OCI-LY1 (cell line): ENCODE measurements around the gene MACROD2.

Experiments
- H2AFZ ChIP-seq: fragments of 200-600 bp; sonication (generic), shearing (Covaris generic); 2 replicates; pipeline ENCODE4 v1.6.0; 2014; ENCODE audit warnings: antibody characterized with exemption, mild to moderate bottlenecking, low read length
- H3F3A ChIP-seq: fragments of 200-600 bp; sonication (generic), shearing (Covaris generic); 2 replicates; pipeline ENCODE4 v1.6.0; 2014; ENCODE audit warnings: mild to moderate bottlenecking, antibody characterized with exemption, low read length, moderate library complexity; ENCODE audit not compliant: insufficient read depth
- H3K27ac ChIP-seq: fragments of 200-600 bp; sonication (generic); 2 replicates; pipeline ENCODE4 v1.5.1; 2014; ENCODE audit warnings: low read length, mixed run types, mild to moderate bottlenecking, low read depth; ENCODE audit not compliant: poor library complexity, severe bottlenecking
- H3K27me3 ChIP-seq: fragments of 200-600 bp; sonication (generic); 2 replicates; pipeline ENCODE4 v1.6.0; 2014; ENCODE audit warnings: antibody characterized with exemption, mild to moderate bottlenecking, low read length, moderate library complexity; ENCODE audit not compliant: insufficient read depth
- H3K36me3 ChIP-seq: fragments of 200-600 bp; sonication (generic); 2 replicates; pipeline ENCODE4 v1.6.1; 2014; ENCODE audit warnings: mild to moderate bottlenecking, antibody characterized with exemption, low read length, moderate library complexity, mixed read lengths; ENCODE audit not compliant: insufficient read depth
- H3K4me1 ChIP-seq: fragments of 200-600 bp; sonication (generic); 2 replicates; pipeline ENCODE4 v1.5.1; 2014; ENCODE audit warnings: mild to moderate bottlenecking, low read length, moderate library complexity; ENCODE audit not compliant: insufficient read depth, severe bottlenecking
- H3K4me2 ChIP-seq: fragments of 200-600 bp; sonication (generic), shearing (Covaris generic); 2 replicates; pipeline ENCODE4 v1.6.1; 2014; ENCODE audit warnings: low read length
- H3K4me3 ChIP-seq: fragments of 200-600 bp; sonication (generic); 2 replicates; pipeline ENCODE4 v1.5.1; 2014; ENCODE audit warnings: low read length, low read depth, mild to moderate bottlenecking, mixed read lengths; ENCODE audit not compliant: poor library complexity, severe bottlenecking
- H3K79me2 ChIP-seq: fragments of 200-600 bp; shearing (Covaris generic); 2 replicates; pipeline ENCODE4 v1.6.1; 2016; ENCODE audit warnings: mixed run types, low read length, mixed read lengths; ENCODE audit not compliant: insufficient read depth
- H3K9ac ChIP-seq: fragments of 200-600 bp; sonication (generic), shearing (Covaris generic); 2 replicates; pipeline ENCODE4 v1.6.1; 2014; ENCODE audit warnings: mild to moderate bottlenecking, low read length, mixed read lengths
- H3K9me2 ChIP-seq: fragments of 200-600 bp; sonication (generic), shearing (Covaris generic); 2 replicates; pipeline ENCODE4 v1.6.1; 2014; ENCODE audit warnings: low read depth, mild to moderate bottlenecking, low read length, mixed read lengths
- H3K9me3 ChIP-seq: fragments of 200-600 bp; shearing (Covaris generic); 2 replicates; pipeline ENCODE4 v1.6.1; 2014; ENCODE audit warnings: low read length, mixed read lengths
- H4K20me1 ChIP-seq: fragments of 200-600 bp; sonication (generic), shearing (Covaris generic); 2 replicates; pipeline ENCODE4 v1.6.0; 2016; ENCODE audit warnings: mild to moderate bottlenecking, low read length; ENCODE audit not compliant: insufficient read depth
- EZH2 ChIP-seq: fragments of 200-600 bp; sonication (generic), shearing (Covaris generic); IDR thresholded peaks from 2 replicates; pipeline ENCODE4 v1.8.0; 2017; ENCODE audit warnings: borderline replicate concordance, mixed run types, mild to moderate bottlenecking, antibody characterized with exemption, low read length, moderate library complexity, mixed read lengths
- TF ChIP-seq, protein P1 (sequence below): fragments of 200-600 bp; sonication (generic), shearing (Covaris generic); IDR thresholded peaks from 2 replicates; pipeline ENCODE4 v1.5.1; 2017; ENCODE audit warnings: mild to moderate bottlenecking, antibody characterized with exemption, low read length, moderate library complexity, mixed read lengths

Gene MACROD2

DNA sequence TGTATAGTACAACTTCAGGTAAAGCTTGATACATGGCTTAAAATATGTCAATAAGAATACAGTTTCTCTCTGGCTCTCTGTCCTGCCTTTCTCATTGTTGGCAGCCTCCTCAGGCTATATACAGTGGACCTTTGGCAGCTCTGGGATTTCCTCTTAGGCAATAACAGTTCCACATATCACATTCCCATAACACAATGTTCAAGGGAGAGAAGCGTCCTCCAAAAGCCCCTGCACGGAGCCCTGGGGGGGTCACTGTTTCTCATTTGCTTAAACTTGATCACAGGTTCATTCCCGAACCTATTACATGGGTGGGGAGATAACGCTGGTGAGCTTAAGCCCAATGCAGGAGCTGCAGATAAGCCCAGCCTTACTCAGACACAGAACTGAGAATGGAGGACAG is 346.5 kb downstream of the MACROD2 start:
- no peak for TF ChIP-seq EZH2
- TF ChIP-seq, protein P1, sequence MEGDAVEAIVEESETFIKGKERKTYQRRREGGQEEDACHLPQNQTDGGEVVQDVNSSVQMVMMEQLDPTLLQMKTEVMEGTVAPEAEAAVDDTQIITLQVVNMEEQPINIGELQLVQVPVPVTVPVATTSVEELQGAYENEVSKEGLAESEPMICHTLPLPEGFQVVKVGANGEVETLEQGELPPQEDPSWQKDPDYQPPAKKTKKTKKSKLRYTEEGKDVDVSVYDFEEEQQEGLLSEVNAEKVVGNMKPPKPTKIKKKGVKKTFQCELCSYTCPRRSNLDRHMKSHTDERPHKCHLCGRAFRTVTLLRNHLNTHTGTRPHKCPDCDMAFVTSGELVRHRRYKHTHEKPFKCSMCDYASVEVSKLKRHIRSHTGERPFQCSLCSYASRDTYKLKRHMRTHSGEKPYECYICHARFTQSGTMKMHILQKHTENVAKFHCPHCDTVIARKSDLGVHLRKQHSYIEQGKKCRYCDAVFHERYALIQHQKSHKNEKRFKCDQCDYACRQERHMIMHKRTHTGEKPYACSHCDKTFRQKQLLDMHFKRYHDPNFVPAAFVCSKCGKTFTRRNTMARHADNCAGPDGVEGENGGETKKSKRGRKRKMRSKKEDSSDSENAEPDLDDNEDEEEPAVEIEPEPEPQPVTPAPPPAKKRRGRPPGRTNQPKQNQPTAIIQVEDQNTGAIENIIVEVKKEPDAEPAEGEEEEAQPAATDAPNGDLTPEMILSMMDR: no peak
- no peak overlapping the region for H3K4me2 ChIP-seq
- H3K9me3 ChIP-seq: no peaks in the 10 kb centered on the region
- no peaks in the 10 kb centered on the region for H3K27me3 ChIP-seq
- H3K9me2 ChIP-seq: no peaks in the 10 kb centered on the region
- no peaks in the 10 kb centered on the region for H3F3A ChIP-seq
- H4K20me1 ChIP-seq: no peaks in the 10 kb centered on the region
- H3K27ac ChIP-seq: no peak overlapping the region
- no peaks in the 10 kb centered on the region for H3K79me2 ChIP-seq
- H3K9ac ChIP-seq: no peak overlapping the region
- no peak overlapping the region for H2AFZ ChIP-seq
- H3K36me3 ChIP-seq: no peaks in the 10 kb centered on the region
- no peak overlapping the region for H3K4me3 ChIP-seq
- no peaks in the 10 kb centered on the region for H3K4me1 ChIP-seq

- Histone ChIP-seq H3K27me3 (no peaks in the 10 kb centered on the region), H3K4me1 (no peaks in the 10 kb centered on the region), H2AFZ (no peak overlapping the region), H3K4me3 (no peak overlapping the region), H3K9me2 (no peaks in the 10 kb centered on the region), H3K4me2 (no peak overlapping the region), H3K9ac (no peak overlapping the region), H3K36me3 (no peaks in the 10 kb centered on the region), H4K20me1 (no peaks in the 10 kb centered on the region), H3K79me2 (no peaks in the 10 kb centered on the region), H3K27ac (no peak overlapping the region), H3F3A (no peaks in the 10 kb centered on the region), H3K9me3 (no peaks in the 10 kb centered on the region)
- TF ChIP-seq EZH2: no peak
- TF ChIP-seq, protein P1: no peak
These were observed 347.6 kb downstream of the MACROD2 start for GRCh38 chr20:14342918-14343317.

DNA sequence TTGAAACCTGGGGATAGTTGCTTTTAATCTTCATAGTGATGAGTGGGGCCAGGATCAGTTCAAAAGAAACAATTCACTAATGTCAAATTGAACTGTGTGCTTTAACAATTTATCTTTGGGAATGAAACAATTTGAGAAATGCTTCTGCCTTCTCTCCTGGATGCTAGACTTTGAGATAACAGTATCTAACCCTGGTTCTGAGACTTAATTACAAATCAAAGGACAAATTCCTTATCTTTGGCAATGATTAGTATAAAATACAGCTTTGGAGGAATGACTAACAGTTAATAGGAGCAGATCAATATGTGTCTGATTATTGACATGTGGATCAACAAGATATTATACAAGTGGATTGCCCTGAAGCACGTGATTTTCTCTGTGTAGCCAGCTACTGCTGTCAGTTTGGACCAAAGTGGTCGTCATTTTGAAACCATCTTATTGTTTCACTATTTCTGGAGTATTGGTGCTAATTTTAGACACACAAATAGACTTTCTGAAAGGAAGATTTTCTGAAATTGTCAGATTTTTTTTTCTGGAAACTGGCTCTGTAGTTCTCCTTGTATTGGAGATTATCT is 348.3 kb downstream of the MACROD2 start:
- Histone ChIP-seq H3K4me1 (no peaks in the 10 kb centered on the region), H3K36me3 (no peaks in the 10 kb centered on the region), H2AFZ (no peak overlapping the region), H3K27me3 (no peaks in the 10 kb centered on the region), H3K9ac (no peak overlapping the region), H3K4me2 (no peak overlapping the region), H3K27ac (no peak overlapping the region), H3K9me3 (no peaks in the 10 kb centered on the region), H3K79me2 (no peaks in the 10 kb centered on the region), H3K4me3 (no peak overlapping the region), H4K20me1 (no peaks in the 10 kb centered on the region), H3K9me2 (no peaks in the 10 kb centered on the region), H3F3A (no peaks in the 10 kb centered on the region)
- TF ChIP-seq EZH2: no peak
- TF ChIP-seq, protein P1: no peak
